Sigmoid colon (tissue), 7 donors: ENCODE data around the gene COPA. TPM values are rescaled to one million over a fixed set of nuclear protein-coding genes. Genes with fewer than 3 reads are reported as not detected.

Experiments
- DNase-seq: peaks from one replicate; pipeline ENCODE4 v3.0.0-alpha.2; 2019
- H3K27ac ChIP-seq, 4 donors: fragments of 200-600 bp; sonication (generic); one replicate each; pipeline ENCODE4 v1.5.1; 2016 to 2019; ENCODE audit warnings: mild to moderate bottlenecking in 1 of 4
- H3K27me3 ChIP-seq, 3 donors: fragments of 200-600 bp; sonication (generic); one replicate each; pipeline ENCODE4 v1.5.1; 2019; ENCODE audit warnings: mild to moderate bottlenecking in 1 of 3
- H3K36me3 ChIP-seq, 4 donors: fragments of 200-600 bp; sonication (generic); one replicate each; pipeline ENCODE4 v1.5.1; 2016 to 2019
- H3K4me1 ChIP-seq, 4 donors: fragments of 200-600 bp; sonication (generic); one replicate each; pipeline ENCODE4 v1.5.1; 2017 to 2019
- H3K4me3 ChIP-seq, 4 donors: fragments of 200-600 bp; sonication (generic); one replicate each; pipeline ENCODE4 v1.5.1; 2017 to 2019; ENCODE audit warnings: mild to moderate bottlenecking in 2 of 4, moderate library complexity in 1 of 4
- H3K9me3 ChIP-seq, 4 donors: fragments of 200-600 bp in 3 of 4; sonication (generic) in 3 of 4; one replicate each; pipeline versions ENCODE4 v1.5.1 to v1.6.1; 2013 to 2019
- EP300 ChIP-seq, 4 donors: sonication (generic); formaldehyde crosslinking; IDR thresholded peaks; one replicate each; pipeline ENCODE4 v1.6.1; 2017; ENCODE audit warnings: antibody characterized with exemption in 4 of 4
- POLR2A ChIP-seq, 2 donors: fragments of 450-650 bp; IDR thresholded peaks; one replicate each; pipeline ENCODE4 v1.6.1; 2016; ENCODE audit warnings: antibody characterized with exemption in 2 of 2, mild to moderate bottlenecking in 2 of 2, moderate library complexity in 2 of 2
- POLR2AphosphoS5 ChIP-seq, 4 donors: sonication (generic); formaldehyde crosslinking; IDR thresholded peaks; one replicate each; pipeline ENCODE4 v1.6.1; 2017; ENCODE audit warnings: antibody characterized with exemption in 4 of 4
- WGBS, 2 donors: extraction: QIAGEN DNeasy Blood & Tissue Kit; methylation state at CpG; one replicate each; pipeline ENCODE4 v1.1.7; 2013; 5-methylcytosine and 5-hydroxymethylcytosine counted together
- intact Hi-C: fragments of 100-400 bp; cut with DNase I; formaldehyde crosslinking; loops from one replicate; pipeline ENCODE4 v1.15.1; 2023
- polyA plus RNA-seq, 3 donors: library from polyadenylated mRNA; stranded (reverse); fragments of 200-250 nt; gene quantifications; one replicate each; pipeline ENCODE4 v1.2.3, GENCODE V29; 2013
- total RNA-seq, 4 donors: library from RNA; depleted of rRNA; stranded (reverse); fragments of >200 nt; gene quantifications; one replicate each; pipeline ENCODE4 v1.1.0, GENCODE V29; 2016
- TF ChIP-seq, protein P1 (sequence below), 4 experiments: fragments of 450-650 bp in 3 of 4; fragments of 200-600 bp in 1 of 4; IDR thresholded peaks; one replicate each; pipeline ENCODE4 v1.5.1; 2016 to 2019; ENCODE audit warnings: antibody characterized with exemption in 4 of 4, mild to moderate bottlenecking in 3 of 4, moderate library complexity in 2 of 4
- donor health status: healthy with polysubstance abuse.
- donor health status: Bipolar disorder and iron deficiency.
- donor health status: healthy.

Gene COPA
- total and polyA plus RNA-seq, 7 donors = 62.5 to 117 (median 93.8) TPM

DNA sequence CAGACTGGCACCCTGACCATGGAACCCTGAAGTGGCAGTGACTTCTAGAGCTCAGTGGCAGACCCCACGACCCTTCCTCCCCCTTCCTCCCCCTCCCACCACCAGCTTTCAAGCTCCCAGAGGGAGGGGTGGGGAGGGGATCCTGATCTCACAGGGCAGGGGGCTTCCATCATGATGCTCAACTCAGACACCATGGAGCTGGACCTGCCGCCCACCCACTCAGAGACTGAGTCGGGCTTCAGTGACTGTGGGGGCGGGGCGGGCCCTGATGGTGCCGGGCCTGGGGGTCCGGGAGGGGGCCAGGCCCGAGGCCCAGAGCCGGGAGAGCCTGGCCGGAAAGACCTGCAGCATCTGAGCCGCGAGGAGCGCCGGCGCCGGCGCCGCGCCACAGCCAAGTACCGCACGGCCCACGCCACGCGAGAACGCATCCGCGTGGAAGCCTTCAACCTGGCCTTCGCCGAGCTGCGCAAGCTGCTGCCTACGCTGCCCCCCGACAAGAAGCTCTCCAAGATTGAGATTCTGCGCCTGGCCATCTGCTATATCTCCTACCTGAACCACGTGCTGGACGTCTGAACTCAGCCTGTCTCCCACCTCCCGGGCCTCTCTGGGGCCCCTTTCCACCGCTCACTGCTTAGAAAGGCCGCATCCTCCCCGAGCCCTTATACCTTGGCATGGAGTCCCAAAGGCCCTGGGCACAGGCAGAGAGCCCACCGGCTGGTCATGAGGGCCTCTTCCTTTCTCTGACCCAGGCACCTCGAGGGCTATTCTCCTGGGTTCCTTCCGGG, 27.7 kb upstream of the COPA start:
- intact Hi-C loops = loop anchor here (10.0 kb wide), 1 partner anchor 266 kb away; no protein-coding TSS in a partner anchor
- no peak for DNase-seq
- Histone ChIP-seq H3K9me3 (no peaks in the 10 kb centered on the region), H3K4me1 (no peaks in the 10 kb centered on the region), H3K27ac (no peak overlapping the region), H3K36me3 (no peaks in the 10 kb centered on the region), H3K27me3 (peaks cover 0 to 17% (median 11%) of the 10 kb centered on the region in 3 donors), H3K4me3 (no peak overlapping the region)
- TF ChIP-seq, protein P1, sequence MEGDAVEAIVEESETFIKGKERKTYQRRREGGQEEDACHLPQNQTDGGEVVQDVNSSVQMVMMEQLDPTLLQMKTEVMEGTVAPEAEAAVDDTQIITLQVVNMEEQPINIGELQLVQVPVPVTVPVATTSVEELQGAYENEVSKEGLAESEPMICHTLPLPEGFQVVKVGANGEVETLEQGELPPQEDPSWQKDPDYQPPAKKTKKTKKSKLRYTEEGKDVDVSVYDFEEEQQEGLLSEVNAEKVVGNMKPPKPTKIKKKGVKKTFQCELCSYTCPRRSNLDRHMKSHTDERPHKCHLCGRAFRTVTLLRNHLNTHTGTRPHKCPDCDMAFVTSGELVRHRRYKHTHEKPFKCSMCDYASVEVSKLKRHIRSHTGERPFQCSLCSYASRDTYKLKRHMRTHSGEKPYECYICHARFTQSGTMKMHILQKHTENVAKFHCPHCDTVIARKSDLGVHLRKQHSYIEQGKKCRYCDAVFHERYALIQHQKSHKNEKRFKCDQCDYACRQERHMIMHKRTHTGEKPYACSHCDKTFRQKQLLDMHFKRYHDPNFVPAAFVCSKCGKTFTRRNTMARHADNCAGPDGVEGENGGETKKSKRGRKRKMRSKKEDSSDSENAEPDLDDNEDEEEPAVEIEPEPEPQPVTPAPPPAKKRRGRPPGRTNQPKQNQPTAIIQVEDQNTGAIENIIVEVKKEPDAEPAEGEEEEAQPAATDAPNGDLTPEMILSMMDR (IDR thresholded peaks at IDR 0.05) = no peak
- TF ChIP-seq EP300 (IDR thresholded peaks at IDR 0.05) = no peak
- no peak for TF ChIP-seq POLR2A (IDR thresholded peaks at IDR 0.05)
- 83 to 85% methylated on average over 42 of the region's 42 CpGs for WGBS, 2 donors

DNA sequence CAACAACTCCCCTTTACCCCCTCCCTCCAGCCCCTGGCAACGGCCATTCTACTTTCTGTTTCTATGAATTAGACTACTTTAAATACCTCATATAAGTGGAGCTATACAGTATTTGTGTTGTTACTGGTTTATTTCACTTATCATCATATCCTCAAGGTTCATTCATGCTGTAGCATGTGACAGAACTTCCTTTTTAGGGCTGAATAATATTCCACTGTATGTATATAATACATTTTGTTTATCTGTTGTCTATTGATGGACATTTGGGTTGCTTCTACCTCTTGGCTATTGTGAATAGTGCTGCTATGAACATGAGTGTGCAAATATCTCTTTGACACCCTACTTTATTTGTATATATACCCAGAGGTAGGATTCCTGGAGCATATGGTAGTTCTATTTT, 26.0 kb upstream of the COPA start:
- 39 to 55% methylated on average over 1 of the region's 1 CpG for WGBS, 2 donors
- H3K36me3 ChIP-seq = no peaks in the 10 kb centered on the region
- H3K27me3 ChIP-seq = peaks cover 0 to 17% (median 11%) of the 10 kb centered on the region in 3 donors
- intact Hi-C loops = no loop called here
- H3K27ac ChIP-seq = no peak overlapping the region
- no peak for DNase-seq
- H3K4me3 ChIP-seq = no peak overlapping the region
- TF ChIP-seq EP300 (IDR thresholded peaks at IDR 0.05) (no peak), POLR2A (IDR thresholded peaks at IDR 0.05) (no peak), POLR2AphosphoS5 (IDR thresholded peaks at IDR 0.05) (no peak)
- TF ChIP-seq, protein P1 (IDR thresholded peaks at IDR 0.05) = no peak
- no peaks in the 10 kb centered on the region for H3K9me3 ChIP-seq
- no peaks in the 10 kb centered on the region for H3K4me1 ChIP-seq

DNA sequence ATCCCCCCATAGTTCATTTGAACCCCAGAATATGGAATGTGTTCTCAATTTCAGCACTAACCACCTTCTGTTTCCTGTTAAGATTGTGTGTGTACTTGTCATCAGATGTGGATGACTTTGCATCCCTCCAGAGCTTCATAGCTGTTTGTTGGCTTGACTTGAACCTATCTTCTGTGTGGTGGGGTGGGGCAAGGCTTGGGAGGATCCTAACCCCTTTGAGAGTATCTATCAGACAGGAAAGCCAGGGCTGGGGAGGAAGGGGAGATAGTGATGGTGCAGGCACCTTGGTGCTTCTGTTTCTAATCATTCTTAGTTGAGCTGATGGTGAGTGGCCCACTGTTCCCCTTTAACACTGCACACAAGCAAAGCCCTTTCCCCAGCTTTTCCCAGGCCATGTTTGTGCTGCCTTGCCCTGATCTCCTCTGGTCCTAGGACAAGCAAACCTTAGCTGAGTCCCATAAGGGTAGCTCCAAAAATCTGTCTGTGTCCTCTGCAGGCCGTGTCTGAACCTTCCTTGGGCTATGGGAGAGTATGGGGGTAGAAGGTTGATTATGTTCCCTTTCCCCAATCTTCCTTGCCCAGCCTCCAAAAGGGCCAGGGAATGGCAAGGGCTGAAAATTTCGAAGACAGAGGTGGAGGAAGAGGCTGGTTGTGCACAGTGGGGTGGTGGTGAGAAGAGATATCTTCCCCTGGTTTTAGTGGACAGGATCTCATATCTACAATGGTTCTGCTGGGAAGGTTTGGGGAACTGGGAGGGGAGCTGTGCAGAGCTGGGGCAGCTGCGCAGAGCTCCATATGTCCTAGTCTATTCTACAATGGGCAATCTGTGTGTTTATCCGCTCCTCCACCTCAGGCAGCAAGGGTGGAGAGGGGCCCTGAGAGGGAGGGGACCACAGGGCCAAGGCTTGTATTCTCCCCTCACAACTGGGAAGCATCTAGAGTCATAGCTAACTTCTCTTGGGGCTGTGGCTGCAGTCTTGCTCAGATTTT, 25.2 kb upstream of the COPA start:
- 77 to 81% methylated on average over 4 of the region's 4 CpGs for WGBS, 2 donors
- no peaks in the 10 kb centered on the region for H3K36me3 ChIP-seq
- H3K4me1 ChIP-seq = no peaks in the 10 kb centered on the region
- peaks cover 0 to 17% (median 11%) of the 10 kb centered on the region in 3 donors for H3K27me3 ChIP-seq
- no peaks in the 10 kb centered on the region for H3K9me3 ChIP-seq
- H3K4me3 ChIP-seq = no peak overlapping the region
- H3K27ac ChIP-seq = no peak overlapping the region
- TF ChIP-seq POLR2A (IDR thresholded peaks at IDR 0.05) = no peak
- TF ChIP-seq, protein P1 (IDR thresholded peaks at IDR 0.05) = no peak
- TF ChIP-seq POLR2AphosphoS5 (IDR thresholded peaks at IDR 0.05) = no peak
- TF ChIP-seq EP300 (IDR thresholded peaks at IDR 0.05) = no peak
- intact Hi-C loops = no loop called here
- DNase-seq = no peak

DNA sequence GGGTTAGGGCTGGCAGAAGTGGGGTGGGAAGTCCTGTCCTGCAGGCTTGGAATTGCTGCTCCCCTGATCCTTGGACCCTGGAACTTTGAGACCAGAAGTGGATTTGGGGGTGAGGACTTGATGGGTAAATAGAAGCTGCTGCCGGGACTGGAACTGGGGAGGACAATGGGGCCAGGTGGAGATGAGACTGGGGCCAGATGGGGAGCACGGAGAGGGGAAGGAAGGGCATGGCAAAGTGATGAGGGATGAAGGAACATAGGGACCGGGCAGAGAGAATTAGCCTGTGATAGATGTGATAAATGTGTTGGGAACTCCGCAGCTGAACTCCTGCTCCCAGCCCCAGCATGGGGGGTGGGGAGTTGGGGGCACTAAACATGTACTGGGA, 24.5 kb upstream of the COPA start:
- Histone ChIP-seq H3K4me3 (no peak overlapping the region), H3K4me1 (no peaks in the 10 kb centered on the region), H3K9me3 (no peaks in the 10 kb centered on the region), H3K27ac (no peak overlapping the region), H3K36me3 (no peaks in the 10 kb centered on the region), H3K27me3 (peaks cover 0 to 17% (median 11%) of the 10 kb centered on the region in 3 donors)
- TF ChIP-seq POLR2A (IDR thresholded peaks at IDR 0.05) = no peak
- no peak for TF ChIP-seq EP300 (IDR thresholded peaks at IDR 0.05)
- no peak for TF ChIP-seq POLR2AphosphoS5 (IDR thresholded peaks at IDR 0.05)
- TF ChIP-seq, protein P1 (IDR thresholded peaks at IDR 0.05) = no peak
- no peak for DNase-seq
- WGBS, 2 donors = 44 to 52% methylated on average over 4 of the region's 4 CpGs
- intact Hi-C loops = no loop called here
